ENCODE data around the gene PKMYT1.

PKMYT1 gene

DNA sequence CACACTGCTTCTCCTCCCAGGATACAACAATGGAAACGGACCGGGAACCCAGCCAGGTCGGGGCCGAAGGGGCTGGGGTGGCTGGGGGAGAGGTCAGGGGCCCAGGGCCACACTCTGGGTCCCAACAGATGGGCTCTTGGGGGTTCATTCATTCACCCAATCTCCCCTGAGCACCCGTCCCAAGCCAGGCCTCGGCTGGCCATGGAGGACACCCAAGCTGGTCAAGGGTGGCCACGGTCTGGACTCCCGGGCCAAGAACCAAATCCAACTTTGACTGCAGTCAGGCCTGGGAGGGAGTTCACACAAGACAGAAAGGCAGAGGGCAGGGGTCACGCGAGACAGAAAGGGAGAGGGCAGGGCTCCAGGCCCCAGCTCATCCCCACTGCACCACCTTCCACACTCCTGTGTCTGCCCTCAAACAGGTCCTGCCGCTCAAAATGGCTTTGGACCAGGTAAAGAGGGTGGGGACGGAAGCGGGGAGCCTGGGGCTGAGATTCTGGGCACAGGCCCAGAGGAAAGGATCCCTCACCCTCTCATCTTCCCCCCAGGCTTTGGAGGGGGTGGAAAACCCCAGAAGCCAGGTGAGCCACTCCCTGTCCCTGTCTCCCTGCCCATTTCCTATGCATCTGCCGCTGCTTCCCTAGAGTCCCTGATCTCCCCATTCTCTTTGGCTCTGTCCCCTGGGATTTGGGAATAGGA, 12.3 kb upstream of the PKMYT1 start:
- Histone ChIP-seq H4K20me1 (ENCODE audit: control insufficient read depth, insufficient read depth, low read depth, low read length) (no peaks in the 10 kb centered on the region), H3K27me3 (ENCODE audit: control insufficient read depth, low read length) (peaks cover 39% of the 10 kb centered on the region), H3K9me3 (ENCODE audit: control insufficient read depth, insufficient read depth, low read length) (no peaks in the 10 kb centered on the region), H3F3A (ENCODE audit: control insufficient read depth, insufficient read depth) (no peaks in the 10 kb centered on the region), H3K4me2 (ENCODE audit: low read length) (no peak overlapping the region), H3K4me1 (ENCODE audit: control insufficient read depth, low read length) (no peaks in the 10 kb centered on the region), H3K79me2 (ENCODE audit: control insufficient read depth, low read length) (no peaks in the 10 kb centered on the region), H3K4me3 (ENCODE audit: low read length) (no peak overlapping the region), H3K9me2 (replicated peaks; ENCODE audit: control insufficient read depth, low read length) (no peaks in the 10 kb centered on the region), H3K36me3 (ENCODE audit: control insufficient read depth, low read length) (no peaks in the 10 kb centered on the region), H3K27ac (ENCODE audit: low read depth, low read length) (no peak overlapping the region)
- TF ChIP-seq EZH2phosphoT487 (IDR thresholded peaks at IDR 0.05; ENCODE audit: borderline replicate concordance, low read length), result no peak

DNA sequence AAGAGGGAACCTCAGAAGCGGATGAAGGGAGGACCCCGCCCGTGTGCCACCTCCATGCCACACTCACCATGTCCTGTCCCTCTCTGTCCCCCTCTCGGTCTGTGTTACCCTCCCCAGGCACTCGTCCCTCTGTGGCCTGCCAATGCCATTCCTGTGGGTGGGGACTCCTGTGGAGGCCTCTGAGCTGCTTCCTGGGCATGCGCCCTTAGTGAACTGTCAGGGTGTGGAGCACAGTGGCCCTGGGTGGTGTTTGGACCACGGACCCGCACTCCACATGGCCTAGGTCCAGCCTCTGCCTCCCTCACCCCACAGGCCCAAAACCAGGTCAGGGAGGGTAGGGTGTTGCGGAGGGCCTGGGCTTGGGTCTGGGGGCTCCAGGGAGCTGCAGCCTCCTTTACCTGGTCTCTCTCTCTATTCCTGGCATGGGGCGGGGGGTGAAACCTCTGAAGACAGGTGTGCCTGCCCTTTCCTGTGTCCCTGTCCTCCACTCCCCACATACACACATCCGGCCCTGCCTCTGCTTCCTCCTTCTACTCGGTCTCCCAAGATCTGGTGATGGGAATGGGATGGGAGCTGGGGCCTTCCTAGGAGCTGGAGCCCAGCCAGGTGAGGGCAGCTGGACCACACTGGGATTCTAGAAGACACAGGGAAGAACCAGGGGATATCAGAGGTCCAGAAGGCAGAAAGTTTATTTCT, 11.5 kb upstream of the PKMYT1 start:
- Histone ChIP-seq H3K9me3 (ENCODE audit: control insufficient read depth, insufficient read depth, low read length) (no peaks in the 10 kb centered on the region), H3K9me2 (replicated peaks; ENCODE audit: control insufficient read depth, low read length) (no peaks in the 10 kb centered on the region), H3K4me1 (ENCODE audit: control insufficient read depth, low read length) (no peaks in the 10 kb centered on the region), H3K4me2 (ENCODE audit: low read length) (no peak overlapping the region), H3K79me2 (ENCODE audit: control insufficient read depth, low read length) (no peaks in the 10 kb centered on the region), H3K36me3 (ENCODE audit: control insufficient read depth, low read length) (no peaks in the 10 kb centered on the region), H3K27me3 (ENCODE audit: control insufficient read depth, low read length) (peaks cover 35% of the 10 kb centered on the region; the same call in 1 of the 2 replicates), H3K27ac (ENCODE audit: low read depth, low read length) (no peak overlapping the region), H3F3A (ENCODE audit: control insufficient read depth, insufficient read depth) (no peaks in the 10 kb centered on the region), H3K4me3 (ENCODE audit: low read length) (no peak overlapping the region), H4K20me1 (ENCODE audit: control insufficient read depth, insufficient read depth, low read depth, low read length) (no peaks in the 10 kb centered on the region)
- TF ChIP-seq, protein P1, sequence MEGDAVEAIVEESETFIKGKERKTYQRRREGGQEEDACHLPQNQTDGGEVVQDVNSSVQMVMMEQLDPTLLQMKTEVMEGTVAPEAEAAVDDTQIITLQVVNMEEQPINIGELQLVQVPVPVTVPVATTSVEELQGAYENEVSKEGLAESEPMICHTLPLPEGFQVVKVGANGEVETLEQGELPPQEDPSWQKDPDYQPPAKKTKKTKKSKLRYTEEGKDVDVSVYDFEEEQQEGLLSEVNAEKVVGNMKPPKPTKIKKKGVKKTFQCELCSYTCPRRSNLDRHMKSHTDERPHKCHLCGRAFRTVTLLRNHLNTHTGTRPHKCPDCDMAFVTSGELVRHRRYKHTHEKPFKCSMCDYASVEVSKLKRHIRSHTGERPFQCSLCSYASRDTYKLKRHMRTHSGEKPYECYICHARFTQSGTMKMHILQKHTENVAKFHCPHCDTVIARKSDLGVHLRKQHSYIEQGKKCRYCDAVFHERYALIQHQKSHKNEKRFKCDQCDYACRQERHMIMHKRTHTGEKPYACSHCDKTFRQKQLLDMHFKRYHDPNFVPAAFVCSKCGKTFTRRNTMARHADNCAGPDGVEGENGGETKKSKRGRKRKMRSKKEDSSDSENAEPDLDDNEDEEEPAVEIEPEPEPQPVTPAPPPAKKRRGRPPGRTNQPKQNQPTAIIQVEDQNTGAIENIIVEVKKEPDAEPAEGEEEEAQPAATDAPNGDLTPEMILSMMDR (IDR thresholded peaks at IDR 0.05; ENCODE audit: low read depth, low read length, poor library complexity, severe bottlenecking), result no peak
- no peak for TF ChIP-seq EZH2phosphoT487 (IDR thresholded peaks at IDR 0.05; ENCODE audit: borderline replicate concordance, low read length)

DNA sequence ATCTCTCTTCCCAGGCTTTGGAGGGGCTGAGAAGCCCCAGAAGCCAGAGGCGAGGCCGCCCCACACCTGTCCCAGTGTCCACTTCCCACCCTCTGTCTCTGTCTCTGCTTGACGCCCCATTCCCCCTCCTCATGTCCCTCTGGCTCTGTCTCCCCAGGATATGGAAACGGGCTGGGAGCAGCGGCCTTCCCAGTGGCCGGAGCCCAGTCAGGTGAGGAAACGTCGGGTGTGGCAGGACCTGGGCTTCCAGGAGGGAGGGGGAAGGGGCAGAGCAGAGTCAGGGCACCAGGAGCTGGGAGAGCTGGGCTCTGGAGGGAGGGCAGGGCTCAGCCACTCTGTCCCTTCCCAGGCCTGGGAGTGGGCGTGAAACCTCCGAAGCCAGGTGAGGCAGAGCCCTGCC, 10.6 kb upstream of the PKMYT1 start:
- H3K9me2 ChIP-seq (replicated peaks; ENCODE audit: control insufficient read depth, low read length), result no peaks in the 10 kb centered on the region
- H3K4me1 ChIP-seq (ENCODE audit: control insufficient read depth, low read length), result no peaks in the 10 kb centered on the region
- H3K27me3 ChIP-seq (ENCODE audit: control insufficient read depth, low read length), result peaks cover 35% of the 10 kb centered on the region; the same call in 1 of the 2 replicates
- no peak overlapping the region for H3K4me3 ChIP-seq (ENCODE audit: low read length)
- no peaks in the 10 kb centered on the region for H3K9me3 ChIP-seq (ENCODE audit: control insufficient read depth, insufficient read depth, low read length)
- no peaks in the 10 kb centered on the region for H3K79me2 ChIP-seq (ENCODE audit: control insufficient read depth, low read length)
- H3K27ac ChIP-seq (ENCODE audit: low read depth, low read length), result no peak overlapping the region
- H3F3A ChIP-seq (ENCODE audit: control insufficient read depth, insufficient read depth), result no peaks in the 10 kb centered on the region
- no peaks in the 10 kb centered on the region for H3K36me3 ChIP-seq (ENCODE audit: control insufficient read depth, low read length)
- TF ChIP-seq, protein P1 (IDR thresholded peaks at IDR 0.05; ENCODE audit: low read depth, low read length, poor library complexity, severe bottlenecking), result no peak
- TF ChIP-seq EZH2phosphoT487 (IDR thresholded peaks at IDR 0.05; ENCODE audit: borderline replicate concordance, low read length), result no peak
- no peaks in the 10 kb centered on the region for H4K20me1 ChIP-seq (ENCODE audit: control insufficient read depth, insufficient read depth, low read depth, low read length)
- no peak overlapping the region for H3K4me2 ChIP-seq (ENCODE audit: low read length)

DNA sequence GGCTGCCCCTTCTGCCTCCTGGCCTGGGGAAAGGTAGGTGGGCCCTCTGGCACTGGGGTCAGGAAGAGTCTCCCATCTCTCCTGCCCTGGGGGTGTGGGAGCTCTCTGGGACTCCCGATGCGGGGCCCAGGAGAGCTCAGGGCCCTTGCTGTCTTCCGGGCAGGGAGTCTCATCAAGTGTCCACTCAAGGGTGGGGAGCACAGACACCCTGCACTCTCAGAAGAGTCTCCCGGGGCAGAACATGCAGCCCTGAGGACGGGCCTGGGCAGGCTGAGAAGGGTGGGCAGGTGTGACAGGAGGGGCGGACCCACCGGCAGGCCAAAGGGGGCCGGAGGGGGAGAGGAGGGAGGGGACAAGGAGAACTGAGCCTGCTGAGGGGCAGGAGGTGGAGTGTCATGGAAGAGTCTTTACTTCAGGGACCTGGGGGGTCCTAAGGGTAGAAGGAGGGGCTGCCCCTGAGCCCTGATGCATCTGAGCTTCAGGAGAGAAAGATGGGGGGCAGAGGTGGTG, 8.4 kb upstream of the PKMYT1 start:
- H3K4me2 ChIP-seq (ENCODE audit: low read length), result no peak overlapping the region
- peaks cover 4% of the 10 kb centered on the region for H3K4me1 ChIP-seq (ENCODE audit: control insufficient read depth, low read length)
- no peaks in the 10 kb centered on the region for H3K9me3 ChIP-seq (ENCODE audit: control insufficient read depth, insufficient read depth, low read length)
- no peaks in the 10 kb centered on the region for H3F3A ChIP-seq (ENCODE audit: control insufficient read depth, insufficient read depth)
- no peaks in the 10 kb centered on the region for H4K20me1 ChIP-seq (ENCODE audit: control insufficient read depth, insufficient read depth, low read depth, low read length)
- TF ChIP-seq, protein P1 (IDR thresholded peaks at IDR 0.05; ENCODE audit: low read depth, low read length, poor library complexity, severe bottlenecking), result no peak
- no peak for TF ChIP-seq EZH2phosphoT487 (IDR thresholded peaks at IDR 0.05; ENCODE audit: borderline replicate concordance, low read length)
- H3K79me2 ChIP-seq (ENCODE audit: control insufficient read depth, low read length), result no peaks in the 10 kb centered on the region
- H3K27ac ChIP-seq (ENCODE audit: low read depth, low read length), result no peak overlapping the region
- H3K4me3 ChIP-seq (ENCODE audit: low read length), result no peak overlapping the region
- no peaks in the 10 kb centered on the region for H3K36me3 ChIP-seq (ENCODE audit: control insufficient read depth, low read length)
- H3K27me3 ChIP-seq (ENCODE audit: control insufficient read depth, low read length), result peaks cover 39% of the 10 kb centered on the region; the same call in 1 of the 2 replicates
- no peaks in the 10 kb centered on the region for H3K9me2 ChIP-seq (replicated peaks; ENCODE audit: control insufficient read depth, low read length)

Data from DOHH2 (cell line).